GM18519 (cell line): Measurements from ENCODE around the gene TMEM140.

Experiments used
- ATAC-seq: cut with Tn5 transposase; IDR thresholded peaks from one replicate; pipeline ENCODE4 v1.9.1; 2021; ENCODE audit warnings: mild to moderate bottlenecking, moderate library complexity; ENCODE audit not compliant: unreplicated experiment, low FRiP score

The TMEM140 gene

DNA sequence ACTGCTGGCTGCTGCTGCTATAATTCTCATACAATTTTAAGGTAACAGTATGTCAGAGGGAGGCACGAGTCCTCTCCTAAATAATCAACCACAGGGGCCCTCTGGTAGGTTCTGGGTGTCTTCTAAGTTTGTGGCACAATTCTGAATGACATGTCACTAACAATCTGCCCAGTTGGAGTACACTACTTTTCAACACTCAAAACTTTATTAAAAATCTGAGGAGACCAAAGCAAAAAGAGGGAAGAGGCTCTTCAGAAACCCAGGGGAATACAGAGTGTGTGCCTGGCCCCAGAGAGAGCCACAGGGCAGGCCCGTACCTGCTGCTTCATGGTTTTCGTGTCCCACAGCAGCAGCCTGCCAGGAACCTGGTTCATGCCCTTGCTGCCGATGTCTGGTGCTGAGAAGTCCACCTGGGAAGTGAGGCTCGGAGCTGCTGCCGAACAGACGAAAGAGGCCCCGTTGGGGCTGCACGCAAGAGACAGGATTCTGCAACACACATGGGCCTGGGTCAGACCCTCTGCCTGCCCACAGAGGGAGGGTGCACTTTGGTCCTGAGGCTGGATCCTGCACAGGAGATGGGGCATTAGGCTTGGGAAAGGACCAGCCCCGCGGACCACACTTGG lies 45.2 kb downstream of the TMEM140 start:
- ATAC-seq, result no peak

DNA sequence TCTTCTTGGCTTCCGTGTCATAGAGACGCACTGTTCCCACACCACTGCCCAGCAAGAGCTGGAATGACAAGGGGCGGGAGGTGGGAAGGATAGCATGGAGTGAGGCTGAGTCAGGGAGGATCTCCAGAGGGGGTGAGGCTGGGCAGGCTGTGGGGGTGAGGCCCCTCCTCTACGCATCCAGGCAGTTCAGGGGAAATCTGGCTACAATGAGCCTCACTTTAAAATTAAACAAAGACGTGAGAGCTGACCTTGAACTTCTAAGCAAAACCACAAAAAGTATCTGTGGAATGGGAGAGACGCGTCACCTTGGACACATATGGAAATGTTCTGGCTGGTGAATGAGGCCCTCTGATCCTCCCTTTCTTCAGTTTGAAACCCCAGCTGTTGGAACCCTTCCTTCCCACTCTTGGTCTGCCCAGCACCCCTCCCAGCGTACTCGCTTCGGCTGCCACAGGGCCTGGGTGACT lies 45.8 kb downstream of the TMEM140 start:
- no peak for ATAC-seq

- no peak for ATAC-seq
These were observed 46.7 kb downstream of the TMEM140 start for GRCh38 chr7:135194494-135195095.

DNA sequence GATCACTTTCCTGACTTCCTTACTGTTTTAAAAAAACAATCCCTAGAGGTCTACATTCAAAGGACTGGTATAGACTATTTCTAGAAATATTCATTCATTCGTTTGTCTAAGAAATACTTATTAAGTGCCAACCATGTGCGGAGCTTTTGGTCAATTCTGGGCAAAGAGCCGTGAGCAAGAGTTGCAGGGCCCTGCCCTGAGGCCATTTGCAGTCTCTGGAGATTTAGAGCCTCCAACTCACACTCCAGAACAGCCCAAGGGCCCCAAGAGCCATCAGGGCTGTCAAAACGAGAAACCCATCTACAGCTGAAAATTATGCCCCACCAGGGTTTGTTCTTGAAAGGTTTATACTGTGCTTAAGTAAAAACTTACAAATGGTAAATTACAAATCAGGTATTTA lies 47.3 kb downstream of the TMEM140 start:
- no peak for ATAC-seq

GRCh38 chr7:135195968-135196629 lies 48.2 kb downstream of the TMEM140 start:
- ATAC-seq, result no peak

DNA sequence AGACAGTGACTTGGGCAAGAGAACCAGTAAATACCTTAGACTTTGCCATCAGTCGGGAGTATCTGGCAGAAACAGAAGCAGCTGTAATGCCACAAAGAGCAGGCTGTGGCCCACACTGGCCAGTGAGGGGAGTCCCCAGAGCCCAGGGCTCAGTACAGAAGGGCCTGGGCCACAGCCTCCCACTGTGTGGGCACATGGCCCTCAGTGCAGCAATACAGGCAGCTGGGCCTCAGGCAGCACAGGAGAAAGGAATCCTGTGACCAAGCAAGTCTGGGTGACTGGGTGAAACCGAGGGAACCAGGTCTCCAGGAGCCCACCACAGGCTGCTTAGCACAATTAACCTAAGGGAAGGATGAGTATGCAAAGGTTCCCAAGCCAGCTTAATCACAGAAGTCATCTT lies 49.5 kb downstream of the TMEM140 start:
- no peak for ATAC-seq

DNA sequence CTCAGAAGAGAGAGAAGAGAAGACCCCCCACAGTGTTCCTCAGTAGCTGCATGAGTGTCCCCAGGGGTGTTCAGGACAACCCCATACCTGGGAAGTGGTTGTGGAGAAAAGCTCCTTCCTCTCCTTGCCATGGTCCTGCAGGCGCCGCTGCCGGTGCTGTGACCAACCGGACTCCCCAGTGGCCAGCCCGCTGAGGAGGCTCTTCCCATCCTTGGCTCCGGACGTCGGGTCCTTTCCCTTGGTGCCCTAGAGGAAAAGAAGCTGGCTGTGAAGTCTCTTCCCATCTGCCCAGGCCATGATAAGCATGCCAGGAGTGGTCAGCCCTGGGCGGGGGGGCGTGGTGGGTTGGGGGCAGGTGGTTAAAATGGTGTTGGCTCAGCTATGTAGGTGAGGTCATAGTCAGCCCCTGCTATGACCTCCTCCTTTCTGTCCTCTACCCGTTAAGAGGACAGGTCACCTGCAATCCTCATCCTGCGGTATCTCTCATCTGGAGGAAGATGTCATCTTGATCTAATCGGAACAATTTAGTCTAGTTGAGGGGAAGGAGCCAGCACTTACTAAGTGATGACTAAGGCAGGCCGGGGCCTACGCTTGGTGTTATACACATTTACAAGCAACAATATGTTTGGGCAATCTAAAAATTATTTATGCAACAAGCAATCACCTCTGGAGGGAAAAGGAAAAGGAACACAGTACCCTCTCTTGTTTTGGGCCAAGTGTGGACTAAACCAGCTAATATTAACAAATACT lies 50.2 kb downstream of the TMEM140 start:
- no peak for ATAC-seq

GRCh38 chr7:135199439-135199838 lies 51.6 kb downstream of the TMEM140 start:
- ATAC-seq, result no peak

GRCh38 chr7:135200821-135201331 lies 53.0 kb downstream of the TMEM140 start:
- ATAC-seq, result no peak

- no peak for ATAC-seq
These were observed 53.5 kb downstream of the TMEM140 start for GRCh38 chr7:135201350-135201749.

- no peak for ATAC-seq
These were observed 56.5 kb downstream of the TMEM140 start for GRCh38 chr7:135204341-135204749.

- ATAC-seq, result no peak
These were observed 57.0 kb downstream of the TMEM140 start for GRCh38 chr7:135204876-135205275.

GRCh38 chr7:135205850-135206249 lies 58.0 kb downstream of the TMEM140 start:
- ATAC-seq, result no peak

- ATAC-seq, result peak; percentile 41
These were observed 59.1 kb downstream of the TMEM140 start for GRCh38 chr7:135206941-135207391.

- no peak for ATAC-seq
These were observed 59.7 kb downstream of the TMEM140 start for GRCh38 chr7:135207406-135208101.

- ATAC-seq, result no peak
These were observed 60.4 kb downstream of the TMEM140 start for GRCh38 chr7:135208102-135208793.

DNA sequence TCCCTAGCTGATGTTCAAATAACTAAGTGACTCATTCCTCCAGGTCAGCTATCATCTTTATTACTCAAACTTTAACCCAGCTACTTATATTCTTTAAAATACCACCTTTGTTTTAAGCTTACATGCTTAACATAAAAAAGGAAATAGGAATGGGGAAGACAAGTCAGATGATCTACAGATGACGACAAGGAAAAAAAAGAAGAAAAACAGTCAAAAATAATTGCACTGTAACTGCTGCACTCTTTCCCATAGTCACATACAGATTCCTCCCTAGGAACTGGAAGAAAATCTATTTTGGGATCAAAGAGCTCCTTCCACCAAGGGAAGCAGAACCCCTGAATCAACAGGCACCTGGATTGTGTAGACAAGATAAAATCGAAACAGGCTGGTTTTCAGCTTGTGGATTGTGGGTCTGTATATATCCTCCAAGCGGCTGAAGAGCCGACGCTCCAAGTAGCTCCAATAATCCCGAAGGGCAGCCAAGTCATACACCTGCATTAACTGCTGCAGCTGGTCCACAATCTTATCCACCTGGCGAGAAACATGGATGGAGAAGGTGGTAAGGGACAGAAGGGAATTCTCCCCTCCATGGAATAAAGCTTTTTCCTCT lies 61.5 kb downstream of the TMEM140 start:
- no peak for ATAC-seq

- ATAC-seq, result peak; percentile 0
These were observed 63.0 kb downstream of the TMEM140 start for GRCh38 chr7:135210888-135211178.

DNA sequence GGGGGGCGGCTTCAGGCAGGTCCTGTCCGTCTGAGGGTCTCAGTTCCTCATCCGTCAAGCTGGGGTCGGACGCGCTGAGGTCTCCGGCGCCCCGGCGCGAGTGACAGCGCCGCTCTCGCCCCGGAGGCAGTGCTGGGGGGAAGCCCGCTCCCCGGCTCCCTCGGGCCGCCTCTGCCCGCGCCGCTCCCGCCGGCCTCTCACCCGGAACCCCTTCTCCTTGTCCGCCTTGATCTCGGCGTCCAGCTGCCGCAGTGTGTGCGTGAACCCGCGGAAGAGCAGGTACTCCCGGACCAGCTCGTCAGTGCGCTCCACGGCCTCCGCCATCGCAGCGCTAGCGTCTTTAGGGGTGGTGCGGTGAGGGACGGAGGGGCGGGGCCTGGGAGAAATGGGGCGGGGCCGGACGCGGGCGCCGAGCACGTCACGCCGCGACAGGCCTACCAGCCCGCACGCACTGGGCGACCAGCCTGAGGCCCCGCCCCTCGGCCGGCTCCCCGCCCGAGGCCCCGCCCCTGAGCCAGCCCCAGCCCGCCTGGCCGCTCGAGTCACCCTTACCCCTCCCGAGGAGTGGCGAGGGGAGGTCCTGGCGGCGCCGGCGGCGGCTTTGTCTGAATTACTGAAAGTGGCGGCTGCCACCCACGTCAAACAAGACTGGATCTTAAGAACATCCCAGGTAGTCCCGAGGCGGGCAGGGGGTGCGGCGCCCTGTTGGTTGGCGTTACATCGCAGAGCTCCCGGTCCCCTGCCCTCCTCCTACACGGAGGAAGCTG lies 63.5 kb downstream of the TMEM140 start, which contains the start of gene WDR91:
Gene WDR91, minus strand, starts transcription at position 348 of the 767 bp plus-strand sequence. Its CDS starts 24 bp downstream, at position 324.
- peak; percentile 66 for ATAC-seq
